Fibroblast of villous mesenchyme (primary cell): ENCODE measurements around the gene SPATC1L. TPM values are rescaled to one million over a fixed set of nuclear protein-coding genes. Genes with fewer than 3 reads are reported as not detected.

Experiments
- DNase-seq: peaks from one replicate; pipeline ENCODE4 v3.0.0-alpha.2; 2010; ENCODE audit warnings: low read depth
- H3K4me3 ChIP-seq: 2 replicates; pipeline ENCODE4 v1.5.1; 2011; ENCODE audit warnings: low read depth, mild to moderate bottlenecking, low read length
- CTCF ChIP-seq: IDR thresholded peaks from 2 replicates; pipeline ENCODE4 v1.5.1; 2012; ENCODE audit warnings: low read depth, mild to moderate bottlenecking, low read length; ENCODE audit not compliant: insufficient read depth
- total RNA-seq: library from RNA; depleted of rRNA; stranded (reverse); fragments of >200 nt; gene quantifications from 2 replicates; pipeline ENCODE4 v1.2.3, GENCODE V29; 2012

The SPATC1L gene
- total RNA-seq, 1 donor: 9.5 TPM

- DNase-seq: no peak
- H3K4me3 ChIP-seq: no peak overlapping the region
- TF ChIP-seq CTCF: no peak
Observed at GRCh38 chr21:46122758-46123683, 61.2 kb downstream of the SPATC1L start.

- no peak overlapping the region for H3K4me3 ChIP-seq
- no peak for TF ChIP-seq CTCF
- peak; percentile 74 for DNase-seq
Observed at GRCh38 chr21:46122237-46122671, 62.0 kb downstream of the SPATC1L start.

- no peak overlapping the region for H3K4me3 ChIP-seq
- DNase-seq: no peak
- TF ChIP-seq CTCF: no peak
Observed at GRCh38 chr21:46121286-46122221, 62.7 kb downstream of the SPATC1L start.

- DNase-seq: no peak
- TF ChIP-seq CTCF: no peak
- H3K4me3 ChIP-seq: no peak overlapping the region
Observed at GRCh38 chr21:46120301-46121285, 63.7 kb downstream of the SPATC1L start.

- H3K4me3 ChIP-seq: no peak overlapping the region
- DNase-seq: no peak
- no peak for TF ChIP-seq CTCF
Observed at GRCh38 chr21:46119637-46120271, 64.5 kb downstream of the SPATC1L start.
